ENCODE measurements around the gene LIX1L.

DNA sequence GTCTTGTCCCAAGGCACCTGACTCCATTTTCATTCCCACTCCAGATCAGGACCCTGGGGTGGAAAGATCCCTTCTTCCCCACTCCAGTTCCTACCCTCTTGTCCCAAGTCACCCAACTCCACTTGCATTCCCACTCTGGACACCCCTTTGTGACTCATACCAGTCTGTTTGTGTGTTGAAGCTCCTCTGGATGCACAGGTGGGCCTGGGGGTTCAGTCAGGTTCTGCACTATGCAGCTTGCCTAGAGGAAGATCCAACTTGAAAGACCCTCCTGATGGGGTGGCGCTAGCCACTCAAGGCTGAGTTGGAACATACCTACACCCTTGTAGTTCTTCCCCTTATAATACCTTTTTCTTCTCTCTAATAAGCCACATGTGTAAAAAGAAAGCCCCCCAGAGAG lies 62.3 kb downstream of the LIX1L start:
- TF ChIP-seq EP300 (IDR thresholded peaks at IDR 0.05): no peak
- TF ChIP-seq, protein P1, sequence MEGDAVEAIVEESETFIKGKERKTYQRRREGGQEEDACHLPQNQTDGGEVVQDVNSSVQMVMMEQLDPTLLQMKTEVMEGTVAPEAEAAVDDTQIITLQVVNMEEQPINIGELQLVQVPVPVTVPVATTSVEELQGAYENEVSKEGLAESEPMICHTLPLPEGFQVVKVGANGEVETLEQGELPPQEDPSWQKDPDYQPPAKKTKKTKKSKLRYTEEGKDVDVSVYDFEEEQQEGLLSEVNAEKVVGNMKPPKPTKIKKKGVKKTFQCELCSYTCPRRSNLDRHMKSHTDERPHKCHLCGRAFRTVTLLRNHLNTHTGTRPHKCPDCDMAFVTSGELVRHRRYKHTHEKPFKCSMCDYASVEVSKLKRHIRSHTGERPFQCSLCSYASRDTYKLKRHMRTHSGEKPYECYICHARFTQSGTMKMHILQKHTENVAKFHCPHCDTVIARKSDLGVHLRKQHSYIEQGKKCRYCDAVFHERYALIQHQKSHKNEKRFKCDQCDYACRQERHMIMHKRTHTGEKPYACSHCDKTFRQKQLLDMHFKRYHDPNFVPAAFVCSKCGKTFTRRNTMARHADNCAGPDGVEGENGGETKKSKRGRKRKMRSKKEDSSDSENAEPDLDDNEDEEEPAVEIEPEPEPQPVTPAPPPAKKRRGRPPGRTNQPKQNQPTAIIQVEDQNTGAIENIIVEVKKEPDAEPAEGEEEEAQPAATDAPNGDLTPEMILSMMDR (IDR thresholded peaks at IDR 0.05): no peak
- TF ChIP-seq POLR2A (IDR thresholded peaks at IDR 0.05): no peak
